Stimulated activated CD8-positive, alpha-beta memory T cell treated with anti-CD3 and anti-CD28 coated beads, Interleukin-4, amount 100 ng/mL, for 4 hours (primary cell): ENCODE data around the gene HOXC13.

Experiments
- DNase-seq, 2 donors: peaks; one replicate each; pipeline ENCODE4 v3.0.0-alpha.2; 2020; ENCODE audit warnings: low read depth in 2 of 2, low spot score in 1 of 2

HOXC13 gene

GRCh38 chr12:53937596-53938325 is 870 bp upstream of the HOXC13 start:
- DNase-seq, result no peak

- DNase-seq, result no peak
Observed at GRCh38 chr12:53939141-53940108, 794 bp downstream of the HOXC13 start.

- DNase-seq, result no peak
Observed at GRCh38 chr12:53940443-53941014, 1.9 kb downstream of the HOXC13 start.

- DNase-seq, result no peak
Observed at GRCh38 chr12:53941187-53941586, 2.6 kb downstream of the HOXC13 start.

- DNase-seq, result no peak
Observed at GRCh38 chr12:53941750-53942149, 3.1 kb downstream of the HOXC13 start.

GRCh38 chr12:53942467-53942997 is 3.9 kb downstream of the HOXC13 start:
- no peak for DNase-seq

GRCh38 chr12:53944209-53944608 is 5.6 kb downstream of the HOXC13 start:
- DNase-seq, result no peak

GRCh38 chr12:53944907-53945847 is 6.5 kb downstream of the HOXC13 start:
- no peak for DNase-seq

GRCh38 chr12:53947743-53948142 is 9.1 kb downstream of the HOXC13 start:
- DNase-seq, result no peak

- DNase-seq, result no peak
Observed at GRCh38 chr12:53948650-53949593, 10.3 kb downstream of the HOXC13 start.

GRCh38 chr12:53949631-53950436 is 11.2 kb downstream of the HOXC13 start:
- DNase-seq, result no peak

- DNase-seq, result no peak
Observed at GRCh38 chr12:53950437-53950773, 11.8 kb downstream of the HOXC13 start.

GRCh38 chr12:53950789-53951576 is 12.4 kb downstream of the HOXC13 start:
- DNase-seq, result no peak

- no peak for DNase-seq
Observed at GRCh38 chr12:53951577-53952334, 13.1 kb downstream of the HOXC13 start.

- no peak for DNase-seq
Observed at GRCh38 chr12:53952335-53952694, 13.7 kb downstream of the HOXC13 start.

- no peak for DNase-seq
Observed at GRCh38 chr12:53952871-53953734, 14.5 kb downstream of the HOXC13 start.
